ENCODE data around the gene MATCAP1. TPM values are rescaled to one million over a fixed set of nuclear protein-coding genes. Genes with fewer than 3 reads are reported as not detected.

MATCAP1 gene
- total and polyA plus RNA-seq, 8 donors, result 36.8 to 66.9 (median 57.0) TPM

GRCh38 chr16:67179421-67180080 is 4.2 kb downstream of the MATCAP1 start:
- Histone ChIP-seq H3K27me3 (peaks cover 0 to 30% of the 10 kb centered on the region in 2 donors), H3K36me3 (no peaks in the 10 kb centered on the region), H3K27ac (no peak overlapping the region), H3K4me1 (peaks cover 27 to 63% of the 10 kb centered on the region in 2 donors), H3K4me3 (no peak overlapping the region), H3K9me3 (no peaks in the 10 kb centered on the region)
- ATAC-seq, result no peak
- intact Hi-C loops (cut with DNase I), result loop anchor here in 1 of 2 donors (10.0 kb wide), 1 partner anchor 205 kb away; no protein-coding TSS in a partner anchor
- TF ChIP-seq CTCF (IDR thresholded peaks at IDR 0.05), result no peak
- no peak for DNase-seq

- no peaks in the 10 kb centered on the region for H3K36me3 ChIP-seq
- H3K4me1 ChIP-seq, result peaks cover 30 to 69% of the 10 kb centered on the region in 2 donors
- peak overlapping the region; percentile 56 to 60 for H3K27ac ChIP-seq
- intact Hi-C loops (cut with DNase I), result no loop called here
- H3K4me3 ChIP-seq, result peak overlapping the region; percentile 38 to 43
- ATAC-seq (peak; percentile 70), DNase-seq (peak; percentile 61 to 93 (median 82))
- TF ChIP-seq CTCF (IDR thresholded peaks at IDR 0.05), result peak in 1 of 2 donors; percentile 32
- no peaks in the 10 kb centered on the region for H3K9me3 ChIP-seq
- peaks cover 0 to 42% of the 10 kb centered on the region in 2 donors for H3K27me3 ChIP-seq
Observed at GRCh38 chr16:67177743-67178699, 5.7 kb downstream of the MATCAP1 start.

- Histone ChIP-seq H3K4me1 (peaks cover 25 to 68% of the 10 kb centered on the region in 2 donors), H3K36me3 (no peaks in the 10 kb centered on the region), H3K9me3 (no peaks in the 10 kb centered on the region), H3K27ac (no peak overlapping the region), H3K27me3 (peaks cover 0 to 46% of the 10 kb centered on the region in 2 donors), H3K4me3 (no peak overlapping the region)
- ATAC-seq (no peak), DNase-seq (peak in 1 of 4 donors; percentile 55)
- intact Hi-C loops (cut with DNase I), result no loop called here
- no peak for TF ChIP-seq CTCF (IDR thresholded peaks at IDR 0.05)
Observed at GRCh38 chr16:67176662-67177061, 7.1 kb downstream of the MATCAP1 start.

- peaks cover 32 to 76% of the 10 kb centered on the region in 2 donors for H3K4me1 ChIP-seq
Observed at GRCh38 chr16:67174706-67175231, 9.0 kb downstream of the MATCAP1 start.

More at GRCh38 chr16:67174706-67175231, 9.0 kb downstream of the MATCAP1 start:
- H3K27ac ChIP-seq, result peak overlapping the region; percentile 79 to 81
- intact Hi-C loops (cut with DNase I), result no loop called here
- no peaks in the 10 kb centered on the region for H3K9me3 ChIP-seq
- H3K4me3 ChIP-seq, result peak overlapping the region; percentile 21 to 39
- DNase-seq (peak in 1 of 4 donors; percentile 73), ATAC-seq (no peak)
- TF ChIP-seq CTCF (IDR thresholded peaks at IDR 0.05), result no peak
- H3K27me3 ChIP-seq, result peaks cover 0 to 65% of the 10 kb centered on the region in 2 donors
- H3K36me3 ChIP-seq, result no peaks in the 10 kb centered on the region
